HepG2 (cell line): ENCODE measurements around the gene ZFAND2B. TPM values are rescaled to one million over a fixed set of nuclear protein-coding genes. Genes with fewer than 3 reads are reported as not detected.
A peak's percentile ranks its signal among the peaks of the same experiment; 100 is the strongest.

ENCODE experiments used
- CBX2 ChIP-seq, 2 experiments: fragments of 200-600 bp in 1 of 2; sonication (generic); formaldehyde crosslinking in 1 of 2; IDR thresholded peaks; 2 replicates each; pipeline versions ENCODE4 v1.7.0 to v1.8.1; 2018 to 2022; ENCODE audit warnings: low read depth in 2 of 2, low read length in 1 of 2, mild to moderate bottlenecking in 1 of 2, missing genetic modification reagents in 1 of 2
- CEBPB ChIP-seq: IDR thresholded peaks from 2 replicates; pipeline ENCODE4 v1.6.1; 2011; ENCODE audit warnings: low read depth, low read length, improper control_type of control experiment, borderline replicate concordance
- FOXM1 ChIP-seq: sonication (generic); formaldehyde crosslinking; IDR thresholded peaks from 2 replicates; pipeline ENCODE4 v1.5.0; 2020; ENCODE audit warnings: missing genetic modification reagents
- KAT2B ChIP-seq: fragments of 150-350 bp; IDR thresholded peaks from 2 replicates; pipeline ENCODE4 v1.6.1; 2014; ENCODE audit warnings: low read depth, low read length, borderline replicate concordance
- NR1H2 ChIP-seq: sonication (generic); formaldehyde crosslinking; IDR thresholded peaks from 2 replicates; pipeline ENCODE4 v1.8.1; 2022; ENCODE audit warnings: low read depth, missing genetic modification reagents, borderline replicate concordance
- PHB2 ChIP-seq: fragments of 450-650 bp; IDR thresholded peaks from 2 replicates; pipeline ENCODE4 v1.6.1; 2018; ENCODE audit not compliant: partially characterized antibody
- RARA ChIP-seq: IDR thresholded peaks from 2 replicates; pipeline ENCODE4 v1.6.1; 2016; ENCODE audit warnings: missing genetic modification reagents, missing compliant biosample characterization
- RARG ChIP-seq: sonication (generic); formaldehyde crosslinking; IDR thresholded peaks from 2 replicates; pipeline ENCODE4 v1.4.0; 2020; ENCODE audit warnings: low read depth, mild to moderate bottlenecking, missing genetic modification reagents
- RBM39 ChIP-seq: fragments of 200-400 bp; formaldehyde crosslinking; IDR thresholded peaks from one replicate; pipeline ENCODE4 v1.6.1; 2018; ENCODE audit warnings: antibody characterized with exemption, mild to moderate bottlenecking, low read depth, low read length; ENCODE audit not compliant: poor library complexity, severe bottlenecking
- SAP130 ChIP-seq: IDR thresholded peaks from 2 replicates; pipeline ENCODE4 v1.6.1; 2016; ENCODE audit warnings: low read depth
- U2AF1 ChIP-seq: fragments of 200-400 bp; formaldehyde crosslinking; optimal IDR thresholded peaks from 2 replicates; pipeline ENCODE3; 2017; ENCODE audit warnings: mild to moderate bottlenecking, low read depth, low read length
- ZFP1 ChIP-seq: IDR thresholded peaks from 2 replicates; pipeline ENCODE4 v1.6.1; 2016
- ZIK1 ChIP-seq: sonication (generic); formaldehyde crosslinking; IDR thresholded peaks from 2 replicates; pipeline ENCODE4 v1.5.0; 2020; ENCODE audit warnings: mild to moderate bottlenecking, low read depth, missing genetic modification reagents, borderline replicate concordance
- ZMAT3 ChIP-seq: sonication (generic); formaldehyde crosslinking; conservative IDR thresholded peaks from 2 replicates; pipeline ENCODE4 v1.7.0; 2021; ENCODE audit warnings: missing genetic modification reagents
- ZNF772 ChIP-seq: sonication (generic); formaldehyde crosslinking; IDR thresholded peaks from 2 replicates; pipeline ENCODE4 v1.5.0; 2020; ENCODE audit warnings: mild to moderate bottlenecking, missing genetic modification reagents
- ZSCAN31 ChIP-seq: sonication (generic); formaldehyde crosslinking; IDR thresholded peaks from 2 replicates; pipeline ENCODE4 v1.5.0; 2020; ENCODE audit warnings: low read depth, mild to moderate bottlenecking, missing genetic modification reagents
- polyA plus RNA-seq, 8 experiments: library from polyadenylated mRNA; depleted of rRNA in 3 of 8; stranded (reverse) in 7 of 8; unstranded in 1 of 8; fragments of >200 nt; fragmentation: Illumina TruSeq in 4 of 8; extraction: Trizol in 4 of 8; gene quantifications; 2 replicates each; pipeline versions ENCODE4 v1.2.1 to v1.2.3, GENCODE V29; 2011 to 2016; ENCODE audit warnings: low read depth in 4 of 8, missing spikeins in 1 of 8, mixed read lengths in 1 of 8; ENCODE audit not compliant: insufficient read depth in 1 of 8
- total RNA-seq, 5 experiments: library from RNA; depleted of rRNA; stranded (reverse); fragments of >200 nt; fragmentation: Illumina TruSeq; extraction: Trizol; gene quantifications; 2 replicates each; pipeline ENCODE4 v1.2.3, GENCODE V29; 2016; ENCODE audit warnings: low read depth in 1 of 5
- TF ChIP-seq, protein P1 (sequence below), 2 experiments: sonication (generic) in 1 of 2; formaldehyde crosslinking in 1 of 2; IDR thresholded peaks; 2 replicates each; pipeline versions ENCODE4 v1.4.0 to v1.6.1; 2018 to 2020; ENCODE audit warnings: missing genetic modification reagents in 2 of 2, borderline replicate concordance in 1 of 2, low read depth in 1 of 2, mild to moderate bottlenecking in 1 of 2, missing biosample characterization in 1 of 2
- TF ChIP-seq, protein P2 (sequence below): sonication (generic); formaldehyde crosslinking; IDR thresholded peaks from 2 replicates; pipeline ENCODE4 v1.4.0; 2020; ENCODE audit warnings: missing genetic modification reagents
- TF ChIP-seq, protein P3 (sequence below): sonication (generic); formaldehyde crosslinking; IDR thresholded peaks from 2 replicates; pipeline ENCODE4 v1.4.0; 2020; ENCODE audit warnings: missing genetic modification reagents, mild to moderate bottlenecking, borderline replicate concordance

The ZFAND2B gene
- total and polyA plus RNA-seq, 2 of the 13 experiments (the other 11 are each of a cell fraction or from before 2014, with no cell fraction given): 53.3 to 115 TPM

DNA sequence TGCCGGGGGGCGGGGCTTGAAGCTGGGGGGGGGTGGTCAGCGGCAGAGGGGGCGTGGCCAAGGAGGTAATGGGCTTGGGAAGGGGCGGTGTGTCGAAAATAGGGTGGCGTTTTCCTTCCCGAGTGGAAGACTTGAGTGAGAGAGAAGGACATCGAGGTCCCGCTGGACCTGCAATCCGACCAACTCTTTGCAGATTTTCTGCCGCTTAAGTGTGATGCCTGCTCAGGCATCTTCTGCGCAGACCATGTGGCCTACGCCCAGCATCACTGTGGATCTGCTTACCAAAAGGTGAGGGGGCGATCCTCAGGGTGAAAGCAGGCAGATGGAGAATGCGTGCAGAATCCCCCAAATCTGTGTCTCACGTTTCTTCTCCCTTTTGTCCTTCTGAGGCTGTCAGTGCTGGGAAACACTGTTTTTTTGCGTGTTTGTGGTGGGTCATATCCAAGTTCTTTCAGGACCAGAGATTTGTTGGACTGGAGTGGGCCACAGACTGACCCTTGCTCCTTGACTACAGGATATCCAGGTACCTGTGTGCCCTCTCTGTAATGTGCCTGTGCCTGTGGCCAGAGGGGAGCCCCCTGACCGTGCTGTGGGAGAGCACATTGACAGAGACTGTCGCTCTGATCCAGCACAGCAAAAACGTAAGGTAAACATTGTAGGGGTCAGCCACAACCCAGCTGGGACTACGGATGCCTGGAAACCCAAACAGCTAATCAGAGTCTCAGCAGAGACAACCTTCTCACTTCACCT, 727 bp downstream of the ZFAND2B start (continued):
- TF ChIP-seq, protein P1, sequence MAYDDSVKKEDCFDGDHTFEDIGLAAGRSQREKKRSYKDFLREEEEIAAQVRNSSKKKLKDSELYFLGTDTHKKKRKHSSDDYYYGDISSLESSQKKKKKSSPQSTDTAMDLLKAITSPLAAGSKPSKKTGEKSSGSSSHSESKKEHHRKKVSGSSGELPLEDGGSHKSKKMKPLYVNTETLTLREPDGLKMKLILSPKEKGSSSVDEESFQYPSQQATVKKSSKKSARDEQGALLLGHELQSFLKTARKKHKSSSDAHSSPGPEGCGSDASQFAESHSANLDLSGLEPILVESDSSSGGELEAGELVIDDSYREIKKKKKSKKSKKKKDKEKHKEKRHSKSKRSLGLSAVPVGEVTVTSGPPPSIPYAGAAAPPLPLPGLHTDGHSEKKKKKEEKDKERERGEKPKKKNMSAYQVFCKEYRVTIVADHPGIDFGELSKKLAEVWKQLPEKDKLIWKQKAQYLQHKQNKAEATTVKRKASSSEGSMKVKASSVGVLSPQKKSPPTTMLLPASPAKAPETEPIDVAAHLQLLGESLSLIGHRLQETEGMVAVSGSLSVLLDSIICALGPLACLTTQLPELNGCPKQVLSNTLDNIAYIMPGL (CRISPR knock-in tag; IDR thresholded peaks at IDR 0.05; ENCODE audit: borderline replicate concordance in 1 of 2, low read depth in 1 of 2): peak; percentile 21 to 67; a peak in 2 of 4 replicates
- no peak for TF ChIP-seq RARG (CRISPR knock-in tag)
- peak; percentile 62; the same call in 1 of the 2 replicates for TF ChIP-seq ZNF772 (CRISPR knock-in tag)
- TF ChIP-seq CBX2 (IDR thresholded peaks at IDR 0.05; ENCODE audit: low read depth, low read length): no peak
- no peak for TF ChIP-seq CBX2 (CRISPR knock-in tag; IDR thresholded peaks at IDR 0.05; ENCODE audit: low read depth)
- no peak for TF ChIP-seq ZFP1 (CRISPR knock-in tag)
- no peak for TF ChIP-seq ZIK1
- peak; percentile 65 for TF ChIP-seq SAP130
- no peak for TF ChIP-seq PHB2
- TF ChIP-seq RARA: peak; percentile 35; the same call in 1 of the 2 replicates
- TF ChIP-seq NR1H2 (CRISPR knock-in tag): no peak
- no peak; the same call in 1 of the 2 replicates for TF ChIP-seq ZSCAN31 (CRISPR knock-in tag)
- TF ChIP-seq, protein P2, sequence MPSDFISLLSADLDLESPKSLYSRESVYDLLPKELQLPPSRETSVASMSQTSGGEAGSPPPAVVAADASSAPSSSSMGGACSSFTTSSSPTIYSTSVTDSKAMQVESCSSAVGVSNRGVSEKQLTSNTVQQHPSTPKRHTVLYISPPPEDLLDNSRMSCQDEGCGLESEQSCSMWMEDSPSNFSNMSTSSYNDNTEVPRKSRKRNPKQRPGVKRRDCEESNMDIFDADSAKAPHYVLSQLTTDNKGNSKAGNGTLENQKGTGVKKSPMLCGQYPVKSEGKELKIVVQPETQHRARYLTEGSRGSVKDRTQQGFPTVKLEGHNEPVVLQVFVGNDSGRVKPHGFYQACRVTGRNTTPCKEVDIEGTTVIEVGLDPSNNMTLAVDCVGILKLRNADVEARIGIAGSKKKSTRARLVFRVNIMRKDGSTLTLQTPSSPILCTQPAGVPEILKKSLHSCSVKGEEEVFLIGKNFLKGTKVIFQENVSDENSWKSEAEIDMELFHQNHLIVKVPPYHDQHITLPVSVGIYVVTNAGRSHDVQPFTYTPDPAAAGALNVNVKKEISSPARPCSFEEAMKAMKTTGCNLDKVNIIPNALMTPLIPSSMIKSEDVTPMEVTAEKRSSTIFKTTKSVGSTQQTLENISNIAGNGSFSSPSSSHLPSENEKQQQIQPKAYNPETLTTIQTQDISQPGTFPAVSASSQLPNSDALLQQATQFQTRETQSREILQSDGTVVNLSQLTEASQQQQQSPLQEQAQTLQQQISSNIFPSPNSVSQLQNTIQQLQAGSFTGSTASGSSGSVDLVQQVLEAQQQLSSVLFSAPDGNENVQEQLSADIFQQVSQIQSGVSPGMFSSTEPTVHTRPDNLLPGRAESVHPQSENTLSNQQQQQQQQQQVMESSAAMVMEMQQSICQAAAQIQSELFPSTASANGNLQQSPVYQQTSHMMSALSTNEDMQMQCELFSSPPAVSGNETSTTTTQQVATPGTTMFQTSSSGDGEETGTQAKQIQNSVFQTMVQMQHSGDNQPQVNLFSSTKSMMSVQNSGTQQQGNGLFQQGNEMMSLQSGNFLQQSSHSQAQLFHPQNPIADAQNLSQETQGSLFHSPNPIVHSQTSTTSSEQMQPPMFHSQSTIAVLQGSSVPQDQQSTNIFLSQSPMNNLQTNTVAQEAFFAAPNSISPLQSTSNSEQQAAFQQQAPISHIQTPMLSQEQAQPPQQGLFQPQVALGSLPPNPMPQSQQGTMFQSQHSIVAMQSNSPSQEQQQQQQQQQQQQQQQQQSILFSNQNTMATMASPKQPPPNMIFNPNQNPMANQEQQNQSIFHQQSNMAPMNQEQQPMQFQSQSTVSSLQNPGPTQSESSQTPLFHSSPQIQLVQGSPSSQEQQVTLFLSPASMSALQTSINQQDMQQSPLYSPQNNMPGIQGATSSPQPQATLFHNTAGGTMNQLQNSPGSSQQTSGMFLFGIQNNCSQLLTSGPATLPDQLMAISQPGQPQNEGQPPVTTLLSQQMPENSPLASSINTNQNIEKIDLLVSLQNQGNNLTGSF (CRISPR knock-in tag): no peak
- TF ChIP-seq KAT2B: no peak
- TF ChIP-seq ZMAT3: 0 out of 2 replicates have a peak, but pooled peaks have one; percentile 30
- TF ChIP-seq RBM39: no peak
- TF ChIP-seq U2AF1: peak; percentile 3
- TF ChIP-seq, protein P3, sequence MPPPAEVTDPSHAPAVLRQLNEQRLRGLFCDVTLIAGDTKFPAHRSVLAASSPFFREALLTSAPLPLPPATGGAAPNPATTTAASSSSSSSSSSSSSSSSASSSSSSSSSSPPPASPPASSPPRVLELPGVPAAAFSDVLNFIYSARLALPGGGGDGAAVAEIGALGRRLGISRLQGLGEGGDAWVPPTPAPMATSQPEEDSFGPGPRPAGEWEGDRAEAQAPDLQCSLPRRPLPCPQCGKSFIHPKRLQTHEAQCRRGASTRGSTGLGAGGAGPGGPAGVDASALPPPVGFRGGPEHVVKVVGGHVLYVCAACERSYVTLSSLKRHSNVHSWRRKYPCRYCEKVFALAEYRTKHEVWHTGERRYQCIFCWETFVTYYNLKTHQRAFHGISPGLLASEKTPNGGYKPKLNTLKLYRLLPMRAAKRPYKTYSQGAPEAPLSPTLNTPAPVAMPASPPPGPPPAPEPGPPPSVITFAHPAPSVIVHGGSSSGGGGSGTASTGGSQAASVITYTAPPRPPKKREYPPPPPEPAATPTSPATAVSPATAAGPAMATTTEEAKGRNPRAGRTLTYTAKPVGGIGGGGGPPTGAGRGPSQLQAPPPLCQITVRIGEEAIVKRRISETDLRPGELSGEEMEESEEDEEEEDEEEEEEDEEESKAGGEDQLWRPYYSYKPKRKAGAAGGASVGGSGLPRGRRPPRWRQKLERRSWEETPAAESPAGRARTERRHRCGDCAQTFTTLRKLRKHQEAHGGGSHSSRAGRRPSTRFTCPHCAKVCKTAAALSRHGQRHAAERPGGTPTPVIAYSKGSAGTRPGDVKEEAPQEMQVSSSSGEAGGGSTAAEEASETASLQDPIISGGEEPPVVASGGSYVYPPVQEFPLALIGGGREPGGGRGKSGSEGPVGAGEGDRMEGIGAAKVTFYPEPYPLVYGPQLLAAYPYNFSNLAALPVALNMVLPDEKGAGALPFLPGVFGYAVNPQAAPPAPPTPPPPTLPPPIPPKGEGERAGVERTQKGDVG (CRISPR knock-in tag): peak; percentile 24; the same call in 1 of the 2 replicates
- no peak for TF ChIP-seq CEBPB
- no peak for TF ChIP-seq FOXM1 (CRISPR knock-in tag)
